Fibroblast of lung (primary cell): ENCODE results near the gene AQP5. TPM values are rescaled to one million over a fixed set of nuclear protein-coding genes. Genes with fewer than 3 reads are reported as not detected.

Experiments used
- DNase-seq, 2 donors: peaks; one replicate each; pipeline versions ENCODE4 v3.0.0 to v3.0.0-alpha.2; 2010; ENCODE audit warnings: low read depth in 2 of 2
- H2AFZ ChIP-seq: 2 replicates; pipeline ENCODE4 v1.5.1; 2012; ENCODE audit warnings: low read length, control low read depth, inconsistent platforms
- H3K27ac ChIP-seq: 2 replicates; pipeline ENCODE4 v1.5.1; 2011; ENCODE audit warnings: low read length, control low read depth; ENCODE audit not compliant: insufficient read depth
- H3K27me3 ChIP-seq: 2 replicates; pipeline ENCODE4 v1.5.1; 2011; ENCODE audit warnings: mild to moderate bottlenecking, low read length; ENCODE audit not compliant: control insufficient read depth, insufficient read depth
- H3K36me3 ChIP-seq: 2 replicates; pipeline ENCODE4 v1.5.1; 2011; ENCODE audit warnings: low read length; ENCODE audit not compliant: control insufficient read depth, insufficient read depth
- H3K4me1 ChIP-seq: 2 replicates; pipeline ENCODE4 v1.5.1; 2011; ENCODE audit warnings: low read length; ENCODE audit not compliant: control insufficient read depth, insufficient read depth; ENCODE audit errors: extremely low read depth
- H3K4me2 ChIP-seq: 2 replicates; pipeline ENCODE4 v1.5.1; 2011; ENCODE audit warnings: low read length, control low read depth; ENCODE audit not compliant: insufficient read depth; ENCODE audit errors: extremely low read depth
- H3K4me3 ChIP-seq, 4 experiments: fragments of 200-600 bp in 1 of 4; sonication (generic) in 1 of 4; replicated peaks in 1 of 4; 2 replicates each; pipeline ENCODE4 v1.5.1; 2011 to 2016; ENCODE audit warnings: low read length in 4 of 4, low read depth in 3 of 4, mild to moderate bottlenecking in 3 of 4, control low read depth in 2 of 4, inconsistent platforms in 1 of 4, mixed read lengths in 1 of 4; ENCODE audit not compliant: insufficient read depth in 1 of 4; ENCODE audit errors: control extremely low read depth in 1 of 4
- H3K79me2 ChIP-seq: 2 replicates; pipeline ENCODE4 v1.5.1; 2012; ENCODE audit warnings: mild to moderate bottlenecking, low read length, inconsistent platforms; ENCODE audit not compliant: control insufficient read depth, insufficient read depth
- H3K9ac ChIP-seq: 2 replicates; pipeline ENCODE4 v1.5.1; 2011; ENCODE audit warnings: mild to moderate bottlenecking, low read length, control low read depth; ENCODE audit not compliant: insufficient read depth
- H3K9me3 ChIP-seq: 2 replicates; pipeline ENCODE4 v1.5.1; 2012; ENCODE audit warnings: low read depth, low read length; ENCODE audit not compliant: control insufficient read depth, insufficient read depth
- H4K20me1 ChIP-seq: 2 replicates; pipeline ENCODE4 v1.5.1; 2011; ENCODE audit warnings: low read length; ENCODE audit not compliant: control insufficient read depth, insufficient read depth; ENCODE audit errors: extremely low read depth
- CTCF ChIP-seq, 2 donors: IDR thresholded peaks in 1 of 2; conservative IDR thresholded peaks in 1 of 2; 1 replicate in 1 of 2; 2 replicates in 1 of 2; pipeline ENCODE4 v1.5.1; 2011 to 2012; ENCODE audit warnings: low read length in 2 of 2, control low read depth in 1 of 2, inconsistent platforms in 1 of 2, low read depth in 1 of 2, mild to moderate bottlenecking in 1 of 2
- EZH2 ChIP-seq: IDR thresholded peaks from 2 replicates; pipeline ENCODE4 v1.5.1; 2012; ENCODE audit warnings: low read length, control low read depth, mild to moderate bottlenecking; ENCODE audit errors: missing control alignments
- polyA plus RNA-seq, 2 donors: library from polyadenylated mRNA; depleted of rRNA in 1 of 2; stranded (reverse) in 1 of 2; unstranded in 1 of 2; fragments of >200 nt; gene quantifications; 2 replicates each; pipeline ENCODE4 v1.2.1, GENCODE V29; 2011 to 2012; ENCODE audit warnings: missing spikeins in 1 of 2
- total RNA-seq: library from RNA; depleted of rRNA; stranded (reverse); fragments of >200 nt; gene quantifications from 2 replicates; pipeline ENCODE4 v1.2.1, GENCODE V29; 2014

The AQP5 gene
- total and polyA plus RNA-seq, 2 donors (not counting 1 experiment from before 2014, with no cell fraction given), result not detected

GRCh38 chr12:49973361-49973830 is 11.7 kb downstream of the AQP5 start:
- TF ChIP-seq CTCF (conservative IDR thresholded peaks at IDR 0.05 in 1 of 2, IDR thresholded peaks at IDR 0.05 in 1 of 2; ENCODE audit: low read depth in 1 of 2, low read length in 2 of 2) (no peak), EZH2 (no peak)
- H3K79me2 ChIP-seq, result no peaks in the 10 kb centered on the region
- no peaks in the 10 kb centered on the region for H3K36me3 ChIP-seq
- H3K4me3 ChIP-seq, result no peak overlapping the region
- no peak overlapping the region for H3K27ac ChIP-seq
- no peaks in the 10 kb centered on the region for H3K4me1 ChIP-seq
- peaks cover 27% of the 10 kb centered on the region for H3K27me3 ChIP-seq
- no peaks in the 10 kb centered on the region for H4K20me1 ChIP-seq
- H2AFZ ChIP-seq, result no peak overlapping the region
- H3K4me2 ChIP-seq, result no peak overlapping the region
- no peak overlapping the region for H3K9ac ChIP-seq
- no peaks in the 10 kb centered on the region for H3K9me3 ChIP-seq
- no peak for DNase-seq

- Histone ChIP-seq H3K4me3 (no peak overlapping the region), H4K20me1 (no peaks in the 10 kb centered on the region), H3K9me3 (no peaks in the 10 kb centered on the region), H3K9ac (no peak overlapping the region), H3K36me3 (no peaks in the 10 kb centered on the region), H3K4me2 (peak overlapping the region; percentile 56), H3K27ac (no peak overlapping the region), H2AFZ (no peak overlapping the region), H3K79me2 (no peaks in the 10 kb centered on the region), H3K27me3 (peaks cover 22% of the 10 kb centered on the region), H3K4me1 (no peaks in the 10 kb centered on the region)
- TF ChIP-seq EZH2 (no peak), CTCF (conservative IDR thresholded peaks at IDR 0.05 in 1 of 2, IDR thresholded peaks at IDR 0.05 in 1 of 2; ENCODE audit: low read depth in 1 of 2, low read length in 2 of 2) (peak; percentile 61 to 77)
- DNase-seq, result peak; percentile 51 to 78
These were observed 12.6 kb downstream of the AQP5 start for GRCh38 chr12:49974231-49974675.

- no peak overlapping the region for H3K9ac ChIP-seq
- no peak for TF ChIP-seq CTCF (conservative IDR thresholded peaks at IDR 0.05 in 1 of 2, IDR thresholded peaks at IDR 0.05 in 1 of 2; ENCODE audit: low read depth in 1 of 2, low read length in 2 of 2)
- TF ChIP-seq EZH2, result no peak
- H4K20me1 ChIP-seq, result no peaks in the 10 kb centered on the region
- H3K36me3 ChIP-seq, result no peaks in the 10 kb centered on the region
- H3K4me3 ChIP-seq, result no peak overlapping the region
- H3K27ac ChIP-seq, result no peak overlapping the region
- H3K4me1 ChIP-seq, result no peaks in the 10 kb centered on the region
- peak overlapping the region; percentile 16 for H2AFZ ChIP-seq
- H3K27me3 ChIP-seq, result peaks cover 17% of the 10 kb centered on the region
- peak overlapping the region; percentile 35 for H3K4me2 ChIP-seq
- H3K79me2 ChIP-seq, result no peaks in the 10 kb centered on the region
- no peaks in the 10 kb centered on the region for H3K9me3 ChIP-seq
- no peak for DNase-seq
These were observed 13.1 kb downstream of the AQP5 start for GRCh38 chr12:49974677-49975317.
